Activated naive CD8-positive, alpha-beta T cell treated with anti-CD3 and anti-CD28 coated beads, Interleukin-2, amount 50 U/mL, for 24 hours (primary cell): Measurements from ENCODE around the gene DCUN1D3.
A peak's percentile ranks its signal among the peaks of the same experiment; 100 is the strongest.
"Not testable (repeated sequence)": the region's sequence is repeated elsewhere in the genome, so short reads cannot be mapped to it uniquely, and the experiment has no call there.

ENCODE experiments used
- ATAC-seq: fragments of 150-1000 bp; cut with Tn5 transposase; one replicate; pipeline ENCODE4 v1.10.0; 2021
- DNase-seq: peaks from one replicate; pipeline ENCODE4 v3.0.0; 2021
- H3K27ac Mint-ChIP-seq: one replicate; pipeline ENCODE4 v1.8.0; 2021; ENCODE audit warnings: mild to moderate bottlenecking, mixed read lengths
- H3K27me3 Mint-ChIP-seq: one replicate; pipeline ENCODE4 v1.8.0; 2021; ENCODE audit warnings: mixed read lengths
- H3K36me3 Mint-ChIP-seq: one replicate; pipeline ENCODE4 v1.8.0; 2021; ENCODE audit warnings: low read depth, mixed read lengths
- H3K4me1 Mint-ChIP-seq: one replicate; pipeline ENCODE4 v1.8.0; 2021; ENCODE audit warnings: mixed read lengths
- H3K4me3 Mint-ChIP-seq: one replicate; pipeline ENCODE4 v1.8.0; 2021; ENCODE audit warnings: mild to moderate bottlenecking, moderate library complexity, mixed read lengths
- H3K9me3 Mint-ChIP-seq: one replicate; pipeline ENCODE4 v1.8.0; 2021; ENCODE audit warnings: mixed read lengths

The DCUN1D3 gene

GRCh38 chr16:20821682-20822081 lies 78.5 kb downstream of the DCUN1D3 start:
- DNase-seq, result no peak
- ATAC-seq, result no peak
- peaks cover 16% of the 10 kb centered on the region for H3K36me3 Mint-ChIP-seq
- no peaks in the 10 kb centered on the region for H3K27me3 Mint-ChIP-seq
- H3K9me3 Mint-ChIP-seq, result no peaks in the 10 kb centered on the region
- no peak overlapping the region for H3K27ac Mint-ChIP-seq
- H3K4me3 Mint-ChIP-seq, result no peak overlapping the region
- peaks cover 7% of the 10 kb centered on the region for H3K4me1 Mint-ChIP-seq

GRCh38 chr16:20818929-20819585 lies 81.1 kb downstream of the DCUN1D3 start:
- no peak overlapping the region for H3K4me3 Mint-ChIP-seq
- no peak overlapping the region for H3K27ac Mint-ChIP-seq
- peaks cover 11% of the 10 kb centered on the region for H3K4me1 Mint-ChIP-seq
- ATAC-seq (no peak), DNase-seq (no peak)
- H3K36me3 Mint-ChIP-seq, result peaks cover 14% of the 10 kb centered on the region
- no peaks in the 10 kb centered on the region for H3K9me3 Mint-ChIP-seq
- no peaks in the 10 kb centered on the region for H3K27me3 Mint-ChIP-seq

GRCh38 chr16:20814784-20815183 lies 85.4 kb downstream of the DCUN1D3 start:
- no peak overlapping the region for H3K27ac Mint-ChIP-seq
- no peak for ATAC-seq

GRCh38 chr16:20812510-20812909 lies 87.6 kb downstream of the DCUN1D3 start:
- DNase-seq, result no peak
- Mint-ChIP-seq H3K9me3 (no peaks in the 10 kb centered on the region), H3K36me3 (peaks cover 5% of the 10 kb centered on the region), H3K27ac (no peak overlapping the region), H3K4me3 (no peak overlapping the region), H3K4me1 (peaks cover 12% of the 10 kb centered on the region), H3K27me3 (no peaks in the 10 kb centered on the region)
- no peak for ATAC-seq

More at GRCh38 chr16:20814784-20815183, 85.4 kb downstream of the DCUN1D3 start:
- no peak for DNase-seq
- H3K36me3 Mint-ChIP-seq, result peaks cover 5% of the 10 kb centered on the region
- H3K27me3 Mint-ChIP-seq, result no peaks in the 10 kb centered on the region
- no peaks in the 10 kb centered on the region for H3K9me3 Mint-ChIP-seq
- H3K4me3 Mint-ChIP-seq, result no peak overlapping the region
- peaks cover 4% of the 10 kb centered on the region for H3K4me1 Mint-ChIP-seq

GRCh38 chr16:20811889-20812439 lies 88.2 kb downstream of the DCUN1D3 start:
- Mint-ChIP-seq H3K36me3 (peaks cover 5% of the 10 kb centered on the region), H3K27ac (no peak overlapping the region), H3K9me3 (no peaks in the 10 kb centered on the region), H3K4me3 (no peak overlapping the region), H3K4me1 (peaks cover 14% of the 10 kb centered on the region), H3K27me3 (no peaks in the 10 kb centered on the region)
- DNase-seq, result no peak
- no peak for ATAC-seq

- Mint-ChIP-seq H3K27me3 (no peaks in the 10 kb centered on the region), H3K9me3 (no peaks in the 10 kb centered on the region), H3K27ac (peak overlapping the region; percentile 82), H3K4me3 (peak overlapping the region; percentile 98), H3K4me1 (peaks cover 23% of the 10 kb centered on the region), H3K36me3 (peaks cover 8% of the 10 kb centered on the region)
- no peak for ATAC-seq
- DNase-seq, result no peak
Observed at GRCh38 chr16:20807862-20808261, 92.3 kb downstream of the DCUN1D3 start.

- H3K27ac Mint-ChIP-seq, result peak within 1 kb of the TSS; percentile 97
- no peaks in the 10 kb centered on the region for H3K9me3 Mint-ChIP-seq
Observed at GRCh38 chr16:20806168-20807050, 93.7 kb downstream of the DCUN1D3 start, which contains the start of the genes ERI2 and REXO5. TSS of gene ERI2 (minus strand) at chr16:20806472. CDS start at chr16:20806430, 42 bp downstream. TSS of gene REXO5 (plus strand) at chr16:20806527. CDS start at chr16:20806954, 427 bp downstream.

GRCh38 chr16:20805684-20806167 lies 94.4 kb downstream of the DCUN1D3 start:
- not testable (repeated sequence) for ATAC-seq, H3K27me3 Mint-ChIP-seq, H3K9me3 Mint-ChIP-seq, DNase-seq, H3K36me3 Mint-ChIP-seq
- peak overlapping the region; percentile 97 for H3K27ac Mint-ChIP-seq
- H3K4me3 Mint-ChIP-seq, result peak overlapping the region; percentile 98
- H3K4me1 Mint-ChIP-seq, result peaks cover 23% of the 10 kb centered on the region

More at GRCh38 chr16:20806168-20807050, 93.7 kb downstream of the DCUN1D3 start, which contains the start of the genes ERI2 and REXO5:
- Mint-ChIP-seq H3K36me3 (peaks cover 8% of the 10 kb centered on the region), H3K4me1 (peaks cover 23% of the 10 kb centered on the region), H3K27me3 (no peaks in the 10 kb centered on the region), H3K4me3 (peak within 1 kb of the TSS; percentile 98)
- ATAC-seq, result peak; percentile 94
- peak; percentile 81 for DNase-seq
